Erythroblast (primary cell): ENCODE data around the gene BCAR3.

Experiments
- GATA1 ChIP-seq: IDR thresholded peaks from 2 replicates; pipeline ENCODE4 v1.6.1; 2011; ENCODE audit warnings: low read depth, mild to moderate bottlenecking, control low read depth, low read length, moderate library complexity
- POLR2A ChIP-seq: IDR thresholded peaks from 2 replicates; pipeline ENCODE4 v1.6.1; 2011; ENCODE audit warnings: mild to moderate bottlenecking, low read length

DNA sequence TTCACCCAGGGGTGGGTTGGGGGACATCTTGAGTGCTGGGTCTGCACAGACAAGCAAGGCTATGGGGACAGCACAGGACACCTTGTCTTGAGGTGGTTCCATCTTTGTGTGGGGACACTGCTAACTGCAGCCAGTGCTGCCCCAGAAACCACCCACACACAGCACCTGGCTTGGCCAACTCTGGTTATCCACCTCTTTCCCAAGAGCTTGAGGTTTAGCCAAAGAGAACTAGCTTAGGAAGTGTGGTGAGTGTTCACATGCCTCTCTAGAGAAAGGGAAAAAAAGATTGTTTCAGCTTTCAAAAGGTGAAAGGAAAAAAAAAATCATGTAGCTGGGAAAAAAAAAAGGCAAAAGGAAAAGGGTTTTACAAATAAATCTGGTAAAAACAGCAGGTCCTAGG, 32.4 kb downstream of the BCAR3 start:
- no peak for TF ChIP-seq POLR2A
- TF ChIP-seq GATA1, result no peak
